DMS153 treated with DMSO at 0.1 percent for 48 hours (cell line): ENCODE measurements around the gene HLA-G.
"Not testable (repeated sequence)": the region's sequence is repeated elsewhere in the genome, so short reads cannot be mapped to it uniquely, and the experiment has no call there.

ENCODE experiments used
- DNase-seq: peaks from one replicate; lab custom pipeline; 2025; ENCODE audit not compliant: unreplicated experiment; lab: John Stamatoyannopoulos, UW

The HLA-G gene

GRCh38 chr6:29865631-29866030 is 38.0 kb downstream of the HLA-G start:
- DNase-seq = no peak

- no peak for DNase-seq
Observed at GRCh38 chr6:29870104-29870503, 42.5 kb downstream of the HLA-G start.

GRCh38 chr6:29872791-29873190 is 45.2 kb downstream of the HLA-G start:
- DNase-seq = no peak

GRCh38 chr6:29875257-29875656 is 47.6 kb downstream of the HLA-G start:
- DNase-seq = no peak

GRCh38 chr6:29875734-29876133 is 48.1 kb downstream of the HLA-G start:
- DNase-seq = not testable (repeated sequence)
